Stimulated activated CD8-positive, alpha-beta memory T cell treated with anti-CD3 and anti-CD28 coated beads, Interleukin-7, amount 100 ng/mL, for 4 hours (primary cell): ENCODE results near the gene SLCO4A1.

ENCODE experiments used
- DNase-seq, 2 donors: peaks; one replicate each; pipeline ENCODE4 v3.0.0-alpha.2; 2020; ENCODE audit warnings: low read depth in 2 of 2

SLCO4A1 gene

DNA sequence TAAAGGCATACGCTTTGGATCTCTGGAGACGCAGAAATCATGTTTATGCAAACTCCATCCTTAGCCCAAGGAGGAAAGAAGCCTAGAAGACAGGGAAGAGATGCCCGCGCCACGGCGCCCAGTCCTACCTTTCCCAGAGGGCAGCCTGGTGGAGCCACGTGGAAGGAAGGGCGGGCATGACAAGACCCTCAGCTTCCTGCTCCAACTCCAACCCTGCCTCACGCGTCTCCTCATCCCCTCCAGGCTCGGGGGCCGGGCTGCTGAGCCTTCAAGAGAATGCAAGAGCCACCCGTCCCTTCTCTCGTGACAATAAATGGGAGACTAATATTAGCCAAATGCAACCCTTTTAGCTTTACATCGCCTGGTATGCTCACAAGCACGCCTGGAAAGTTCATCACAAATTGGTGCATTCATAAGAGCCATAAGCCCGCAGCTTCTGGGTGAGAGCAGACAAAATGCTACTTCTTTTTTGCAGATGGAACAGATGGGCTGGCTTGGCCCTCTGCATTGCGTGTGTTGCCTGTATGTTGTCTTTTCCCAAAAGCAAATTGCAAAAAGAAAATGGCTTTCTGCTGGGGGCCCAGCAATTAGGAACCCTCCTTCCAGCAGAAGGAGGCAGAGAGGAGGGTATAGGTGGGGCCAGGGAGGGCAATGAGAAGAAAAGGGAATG lies 58.1 kb downstream of the SLCO4A1 start:
- no peak for DNase-seq

- DNase-seq: no peak
Measured at GRCh38 chr20:62701161-62702012, 59.1 kb downstream of the SLCO4A1 start.

DNA sequence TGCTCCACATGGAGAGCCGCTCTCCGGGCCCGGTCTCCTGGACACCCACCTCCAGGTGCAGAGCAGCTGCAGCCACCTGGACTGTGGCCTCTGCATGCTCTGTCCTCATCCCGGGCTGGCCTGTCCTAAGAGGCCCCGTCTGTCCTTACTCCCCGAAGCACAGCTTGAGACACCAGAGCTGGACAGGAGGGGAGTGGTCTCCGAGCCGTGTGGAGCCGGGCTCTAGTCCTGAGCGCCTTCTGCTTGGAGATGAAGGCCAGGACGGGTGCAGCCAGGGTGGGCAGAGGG lies 59.7 kb downstream of the SLCO4A1 start:
- no peak for DNase-seq

DNA sequence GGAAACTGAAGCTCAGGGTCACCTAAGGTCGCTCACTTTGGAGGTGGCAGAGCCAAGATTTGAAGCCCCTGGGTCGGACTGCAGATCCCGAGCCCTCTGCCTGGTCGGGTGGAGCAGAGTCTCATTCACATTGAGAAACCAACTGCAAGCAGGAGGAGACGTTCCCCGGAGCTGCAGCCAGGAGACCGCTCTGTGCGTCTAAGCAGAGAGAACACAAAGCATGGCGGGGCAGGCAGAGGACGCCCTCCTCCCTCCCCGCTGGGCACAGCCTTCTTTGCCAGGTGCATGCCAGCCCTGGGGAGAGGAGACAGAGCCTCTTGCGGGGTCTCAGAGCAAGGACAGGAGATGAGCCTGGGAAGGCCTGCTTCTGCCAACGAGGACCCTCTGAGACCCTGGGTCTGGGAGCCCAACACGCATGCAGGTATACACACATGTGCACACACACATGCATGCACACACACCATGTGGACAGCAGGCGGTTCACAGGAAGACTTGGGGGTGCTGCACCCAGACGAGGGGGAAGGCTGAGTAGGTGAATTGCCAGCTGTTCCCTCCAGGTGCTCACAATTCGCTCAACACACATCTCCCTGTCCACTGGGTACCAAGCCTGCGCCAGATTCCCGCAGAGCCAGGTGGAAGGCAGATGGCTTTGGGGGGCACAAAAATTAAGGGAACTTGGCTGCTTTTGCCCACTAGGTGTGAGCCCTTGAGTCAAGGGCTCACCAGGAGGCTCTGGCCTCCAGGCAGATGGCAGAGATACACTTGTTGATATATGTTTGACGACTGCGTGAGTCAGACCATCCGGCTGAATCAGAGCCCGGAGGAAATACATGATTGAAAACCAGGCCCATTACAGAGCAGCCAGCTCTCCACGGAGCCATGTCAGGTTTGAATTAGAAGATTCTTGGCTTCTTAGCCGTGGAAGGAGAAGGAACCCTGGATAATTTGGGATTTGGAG lies 60.9 kb downstream of the SLCO4A1 start:
- DNase-seq: peak in 1 of 2 donors; percentile 16

DNA sequence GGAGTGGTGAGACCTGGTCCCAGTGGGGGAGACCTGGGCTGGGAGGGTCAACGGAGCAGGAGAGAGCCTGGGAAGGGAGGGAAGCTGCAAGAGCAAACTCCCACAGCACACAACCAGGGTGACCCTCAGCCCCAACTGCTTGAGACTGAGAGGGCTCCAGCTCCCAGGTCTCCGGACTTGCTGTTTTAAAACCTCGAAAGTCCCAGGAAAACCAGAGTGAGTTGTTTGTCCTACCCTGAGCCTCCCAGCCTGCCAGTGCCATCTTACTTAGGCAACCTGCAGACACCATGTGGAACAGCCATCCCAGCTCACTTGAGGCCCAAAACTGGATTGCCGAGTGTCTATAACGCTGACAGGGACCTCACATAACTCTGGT lies 61.5 kb downstream of the SLCO4A1 start:
- DNase-seq: no peak

DNA sequence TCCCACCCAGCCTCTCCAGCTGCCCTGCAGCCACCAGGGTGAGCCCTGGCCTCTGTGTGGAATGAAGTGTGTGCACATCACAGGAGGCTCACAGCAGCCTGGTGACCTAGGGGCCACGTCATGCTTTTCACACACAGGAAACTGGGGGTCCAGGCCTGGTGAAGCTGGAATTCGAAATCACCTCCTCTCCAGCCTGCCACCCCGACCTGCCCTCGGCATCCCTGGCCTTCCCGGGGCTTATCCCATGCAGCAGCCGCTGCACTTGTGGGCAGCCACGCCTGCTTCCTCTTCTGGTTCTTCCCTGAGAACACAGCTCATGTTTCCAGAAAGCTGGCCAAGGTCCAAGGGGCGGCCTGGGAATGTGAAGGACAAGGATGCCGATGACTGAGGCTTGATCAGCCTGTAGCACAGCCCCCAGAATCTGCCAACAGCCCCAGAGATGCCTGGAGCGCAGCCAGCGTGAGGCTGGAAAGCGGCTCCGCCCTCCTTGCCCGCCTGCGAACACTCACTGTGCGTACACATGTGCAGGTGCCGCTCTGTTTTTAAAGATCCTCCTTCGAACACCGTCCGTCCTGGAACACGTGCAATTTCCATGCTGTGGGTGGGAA lies 62.1 kb downstream of the SLCO4A1 start:
- no peak for DNase-seq

GRCh38 chr20:62705627-62706026 lies 63.3 kb downstream of the SLCO4A1 start:
- no peak for DNase-seq

DNA sequence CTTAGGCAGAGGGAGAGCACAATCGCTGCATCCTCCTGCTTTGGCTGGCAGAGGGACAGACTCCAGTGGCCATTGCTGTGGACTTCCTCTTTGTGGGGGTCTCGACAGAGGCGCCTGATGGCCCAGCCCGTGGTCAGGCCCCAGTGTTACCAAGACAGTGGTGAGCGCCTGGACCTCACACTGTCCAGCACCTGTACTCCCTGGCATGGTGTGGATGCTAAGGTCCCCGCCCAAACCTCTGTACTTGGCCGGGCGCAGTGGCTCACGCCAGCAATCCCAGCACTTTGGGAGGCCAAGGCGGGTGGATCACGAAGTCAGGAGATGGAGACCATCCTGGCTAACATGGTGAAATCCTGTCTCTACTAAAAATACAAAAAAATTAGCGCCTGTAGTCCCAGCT lies 64.0 kb downstream of the SLCO4A1 start:
- DNase-seq: no peak

- DNase-seq: no peak
Measured at GRCh38 chr20:62706857-62707256, 64.6 kb downstream of the SLCO4A1 start.

DNA sequence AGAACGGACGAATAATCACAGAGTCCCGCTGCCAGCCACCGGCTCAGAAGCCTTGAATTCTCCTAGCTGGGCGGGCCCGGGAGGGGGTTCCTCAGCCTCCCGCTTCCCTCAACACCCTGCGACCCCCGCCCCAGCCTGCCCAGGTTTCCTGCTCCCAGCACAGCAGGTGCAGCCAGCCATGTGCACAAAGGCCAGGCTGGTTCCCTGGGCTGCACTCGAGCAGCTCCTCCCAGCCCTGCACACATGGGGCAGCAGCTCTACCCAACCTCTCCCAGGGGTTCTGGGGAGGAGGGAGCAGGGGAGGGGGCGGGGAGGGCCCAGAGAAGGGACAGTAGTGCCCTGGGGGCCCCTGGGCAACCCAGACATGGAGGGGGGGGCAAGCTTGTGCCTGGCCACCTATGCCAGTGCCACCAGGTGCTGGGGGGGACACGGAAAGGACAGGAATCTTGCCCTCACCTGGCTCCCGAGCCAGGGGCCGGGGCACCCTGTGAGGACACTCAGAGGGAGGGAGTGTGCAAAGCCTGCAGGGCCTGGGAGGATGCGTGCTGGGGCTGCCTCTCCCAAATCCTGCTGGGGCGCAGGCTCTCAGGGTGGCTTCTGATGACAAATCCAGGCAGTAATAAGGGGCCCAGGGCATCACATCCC lies 65.1 kb downstream of the SLCO4A1 start:
- DNase-seq: no peak

GRCh38 chr20:62707921-62708521 lies 65.7 kb downstream of the SLCO4A1 start:
- no peak for DNase-seq

- DNase-seq: no peak
Measured at GRCh38 chr20:62708591-62709536, 66.6 kb downstream of the SLCO4A1 start, which contains the start of gene NTSR1. Gene NTSR1 (plus strand): TSS chr20:62708836. CDS start chr20:62709208, 372 bp downstream.

DNA sequence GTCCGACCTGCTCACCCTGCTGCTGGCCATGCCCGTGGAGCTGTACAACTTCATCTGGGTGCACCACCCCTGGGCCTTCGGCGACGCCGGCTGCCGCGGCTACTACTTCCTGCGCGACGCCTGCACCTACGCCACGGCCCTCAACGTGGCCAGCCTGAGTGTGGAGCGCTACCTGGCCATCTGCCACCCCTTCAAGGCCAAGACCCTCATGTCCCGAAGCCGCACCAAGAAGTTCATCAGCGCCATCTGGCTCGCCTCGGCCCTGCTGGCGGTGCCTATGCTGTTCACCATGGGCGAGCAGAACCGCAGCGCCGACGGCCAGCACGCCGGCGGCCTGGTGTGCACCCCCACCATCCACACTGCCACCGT lies 67.2 kb downstream of the SLCO4A1 start:
- no peak for DNase-seq

GRCh38 chr20:62710221-62710885 lies 68.0 kb downstream of the SLCO4A1 start:
- DNase-seq: no peak

DNA sequence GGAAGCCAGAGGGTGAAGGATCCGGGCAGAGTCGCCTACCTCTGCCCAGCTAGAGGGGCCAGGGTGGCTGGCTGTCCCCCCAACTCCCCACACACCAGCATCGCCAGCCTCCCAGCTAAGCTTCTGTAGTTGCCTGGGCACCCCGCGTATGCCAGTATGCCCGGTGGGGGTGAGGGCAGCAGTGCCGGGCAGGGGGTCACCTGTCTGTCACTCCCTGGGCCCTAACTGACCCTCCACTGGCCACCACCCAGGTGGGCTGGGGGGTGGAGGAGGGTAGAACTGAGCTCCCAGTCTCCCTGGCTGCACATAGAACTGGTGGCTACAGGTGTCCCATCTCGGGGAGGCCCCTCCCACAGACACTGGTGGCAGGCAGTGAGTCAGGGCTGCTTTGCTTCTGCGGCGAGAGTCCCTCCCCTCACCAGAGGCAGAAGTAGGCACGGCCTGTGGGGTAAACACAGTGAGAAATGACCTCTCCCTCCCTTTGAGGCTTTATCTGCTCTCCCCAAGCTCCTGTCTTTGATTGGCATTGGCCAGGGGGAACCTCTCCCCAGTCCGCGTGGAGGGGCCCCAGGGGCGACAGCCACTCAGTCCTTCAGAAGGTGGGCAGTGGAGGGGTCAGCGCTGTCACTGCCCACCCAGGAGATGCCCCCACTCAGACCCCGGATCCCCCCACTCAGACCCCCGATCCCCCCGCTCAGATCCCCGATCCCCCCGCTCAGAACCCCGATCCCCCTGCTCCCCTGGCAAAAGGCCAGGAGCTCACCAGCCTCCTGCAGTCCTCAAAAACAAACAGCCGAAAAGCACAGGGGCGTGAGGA lies 68.8 kb downstream of the SLCO4A1 start:
- DNase-seq: peak in 1 of 2 donors; percentile 33

DNA sequence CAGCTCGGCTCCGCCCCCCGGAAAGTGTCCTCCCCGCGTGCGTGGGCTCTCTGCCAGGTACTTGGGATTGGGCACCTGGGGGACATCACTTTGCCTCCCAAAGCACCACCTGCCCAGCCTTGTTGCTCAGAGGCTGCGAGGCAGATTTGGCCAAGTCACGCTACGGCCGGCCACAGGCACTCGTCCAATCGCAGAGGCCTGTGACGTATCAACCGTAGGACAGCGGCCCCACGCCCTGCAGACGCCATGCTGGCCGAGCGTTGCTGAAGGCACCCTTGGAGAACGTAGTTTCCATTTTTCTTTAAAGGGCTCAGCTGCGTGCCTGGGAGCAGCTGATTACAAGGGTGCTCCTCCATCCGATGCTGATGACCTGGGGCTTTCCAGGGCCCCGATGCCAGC lies 69.4 kb downstream of the SLCO4A1 start:
- DNase-seq: no peak

GRCh38 chr20:62712606-62713005 lies 70.3 kb downstream of the SLCO4A1 start:
- no peak for DNase-seq

DNA sequence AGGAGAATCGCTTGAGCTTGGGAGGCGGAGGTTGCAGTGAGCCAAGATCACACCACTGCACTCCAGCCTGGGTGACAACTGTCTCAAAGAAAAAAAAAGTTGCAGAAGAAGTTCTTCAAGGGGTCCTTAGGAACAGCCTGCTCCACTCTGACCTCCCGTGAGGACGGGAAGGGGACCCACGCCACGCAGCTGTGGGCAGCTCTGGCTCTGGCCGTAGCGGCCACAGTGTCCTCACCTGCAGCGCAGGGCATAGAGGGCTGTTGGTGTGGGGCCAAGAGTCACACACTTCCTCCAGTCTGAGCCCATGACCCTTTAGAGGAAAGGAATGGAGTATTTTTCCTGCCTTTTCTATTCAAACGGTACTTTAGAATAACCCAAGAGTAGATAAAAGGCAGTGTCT lies 71.7 kb downstream of the SLCO4A1 start:
- DNase-seq: no peak
